Endothelial cell of umbilical vein (primary cell): ENCODE results near the gene MAP3K15. TPM values are rescaled to one million over a fixed set of nuclear protein-coding genes. Genes with fewer than 3 reads are reported as not detected.

Experiments used
- BruUV-seq: library from RNA; stranded (reverse); fragments of 400-500 nt; replicated peaks from 2 replicates; lab custom pipeline; 2021; lab: Mats Ljungman, UMichigan
- CTCF ChIA-PET: fragments of 300-600, 350-600 bp; sonication (Branson Sonifier 250); formaldehyde crosslinking; loops from one replicate; lab custom pipeline; 2021; ENCODE audit warnings: antibody characterized with exemption, inconsistent platforms; lab: Charles Lee
- POLR2A ChIA-PET: fragments of 300-600, 350-600 bp; sonication (Branson Sonifier 250); formaldehyde crosslinking; loops from one replicate; lab custom pipeline; 2021; ENCODE audit warnings: antibody characterized with exemption, inconsistent platforms; lab: Charles Lee
- DNase-seq: peaks from one replicate; pipeline ENCODE4 v3.0.0-alpha.2; 2011; ENCODE audit warnings: low read depth, low spot score
- FAIRE-seq: peaks from 2 replicates; lab custom pipeline; 2011; peaks lifted over from hg19 to GRCh38; lab: Jason Lieb, UNC
- H2AFZ ChIP-seq: 2 replicates; pipeline ENCODE4 v1.6.0; 2012; ENCODE audit warnings: low read depth, low read length, control low read depth, inconsistent platforms
- H3K27ac ChIP-seq: 2 replicates; pipeline ENCODE4 v1.5.1; 2011; ENCODE audit warnings: low read depth, mild to moderate bottlenecking, control low read depth, low read length, moderate library complexity; ENCODE audit not compliant: insufficient read depth
- H3K27me3 ChIP-seq, 2 experiments: 2 replicates each; pipeline versions ENCODE4 v1.6.0 to v1.6.1; 2011; ENCODE audit warnings: low read length in 2 of 2, mixed read lengths in 1 of 2; ENCODE audit not compliant: control insufficient read depth in 2 of 2, insufficient read depth in 2 of 2
- H3K36me3 ChIP-seq, 2 experiments: 2 replicates in 1 of 2; 3 replicates in 1 of 2; pipeline ENCODE4 v1.5.1; 2011; ENCODE audit warnings: low read length in 2 of 2, mild to moderate bottlenecking in 1 of 2, moderate library complexity in 1 of 2; ENCODE audit not compliant: control insufficient read depth in 2 of 2, insufficient read depth in 2 of 2; ENCODE audit errors: extremely low read depth in 1 of 2
- H3K4me1 ChIP-seq: 3 replicates; pipeline ENCODE4 v1.5.1; 2011; ENCODE audit warnings: mild to moderate bottlenecking, low read length; ENCODE audit not compliant: control insufficient read depth, insufficient read depth; ENCODE audit errors: extremely low read depth
- H3K4me2 ChIP-seq: 2 replicates; pipeline ENCODE4 v1.6.1; 2011; ENCODE audit warnings: low read length, control low read depth, mixed read lengths; ENCODE audit not compliant: insufficient read depth
- H3K4me3 ChIP-seq, 3 experiments: fragments of 200-600 bp in 1 of 3; sonication (generic), shearing (Covaris generic) in 1 of 3; replicated peaks in 1 of 3; 2 replicates each; pipeline ENCODE4 v1.5.1; 2011 to 2016; ENCODE audit warnings: control low read depth in 3 of 3, low read length in 3 of 3, mild to moderate bottlenecking in 2 of 3, inconsistent platforms in 1 of 3, low read depth in 1 of 3, moderate library complexity in 1 of 3; ENCODE audit not compliant: insufficient read depth in 1 of 3
- H3K79me2 ChIP-seq: 2 replicates; pipeline ENCODE4 v1.6.0; 2012; ENCODE audit warnings: low read length, inconsistent platforms; ENCODE audit not compliant: control insufficient read depth, insufficient read depth
- H3K9ac ChIP-seq: replicated peaks from 2 replicates; pipeline ENCODE3; 2011; ENCODE audit warnings: low read length, control low read depth; ENCODE audit not compliant: insufficient read depth; ENCODE audit errors: extremely low read depth
- H3K9me1 ChIP-seq: replicated peaks from 3 replicates; pipeline ENCODE4 v1.6.0; 2011; ENCODE audit warnings: mild to moderate bottlenecking, low read length; ENCODE audit not compliant: control insufficient read depth, insufficient read depth; ENCODE audit errors: extremely low read depth
- H3K9me3 ChIP-seq: replicated peaks from 2 replicates; pipeline ENCODE4 v1.5.1; 2012; ENCODE audit warnings: low read length, inconsistent platforms; ENCODE audit not compliant: control insufficient read depth, insufficient read depth
- H4K20me1 ChIP-seq: replicated peaks from 2 replicates; pipeline ENCODE3; 2011; ENCODE audit warnings: mild to moderate bottlenecking, low read length; ENCODE audit not compliant: control insufficient read depth, insufficient read depth; ENCODE audit errors: extremely low read depth
- CTCF ChIP-seq, 2 donors: IDR thresholded peaks; 1 replicate in 1 of 2; 2 replicates in 1 of 2; pipeline ENCODE4 v1.5.1; 2011; ENCODE audit warnings: low read length in 2 of 2, mild to moderate bottlenecking in 2 of 2, moderate library complexity in 2 of 2, control low read depth in 1 of 2, inconsistent platforms in 1 of 2, low read depth in 1 of 2; ENCODE audit not compliant: insufficient read depth in 1 of 2; ENCODE audit errors: extremely low read depth in 1 of 2
- EZH2 ChIP-seq: IDR thresholded peaks from 2 replicates; pipeline ENCODE4 v1.6.1; 2012; ENCODE audit warnings: borderline replicate concordance, low read depth, mild to moderate bottlenecking, moderate library complexity, low read length, inconsistent platforms; ENCODE audit not compliant: severe bottlenecking
- FOS ChIP-seq: IDR thresholded peaks from 2 replicates; pipeline ENCODE4 v1.6.1; 2011; ENCODE audit warnings: mild to moderate bottlenecking, low read length, moderate library complexity, borderline replicate concordance; ENCODE audit not compliant: insufficient read depth
- GATA2 ChIP-seq: IDR thresholded peaks from 2 replicates; pipeline ENCODE4 v1.7.0; 2011; ENCODE audit warnings: low read depth, mild to moderate bottlenecking, moderate library complexity, mixed read lengths, low read length; ENCODE audit not compliant: insufficient read length, insufficient read depth
- JUN ChIP-seq: IDR thresholded peaks from 2 replicates; pipeline ENCODE4 v1.6.1; 2011; ENCODE audit warnings: borderline replicate concordance, low read depth; ENCODE audit not compliant: insufficient read length, insufficient read depth
- MAX ChIP-seq: IDR thresholded peaks from 2 replicates; pipeline ENCODE4 v1.6.1; 2011; ENCODE audit not compliant: insufficient read depth, insufficient read length
- MYC ChIP-seq: IDR thresholded peaks from one replicate; pipeline ENCODE4 v1.6.1; 2011; ENCODE audit warnings: mild to moderate bottlenecking, low read depth, low read length
- POLR2A ChIP-seq: IDR thresholded peaks from 2 replicates; pipeline ENCODE4 v1.6.1; 2012; ENCODE audit warnings: low read depth, mild to moderate bottlenecking, control low read depth, low read length
- POLR2AphosphoS5 ChIP-seq: IDR thresholded peaks from 2 replicates; pipeline ENCODE4 v1.6.1; 2012; ENCODE audit warnings: low read depth, mild to moderate bottlenecking, control low read depth, low read length, moderate library complexity; ENCODE audit not compliant: insufficient read depth
- dilution Hi-C: fragments of 300-500 bp; cut with MboI; formaldehyde crosslinking; loops from one replicate; pipeline ENCODE4 v1.15.0; 2019; ENCODE audit warnings: low sequenced_read_pairs; ENCODE audit not compliant: extremely low pct_ligation_motif_present
- intact Hi-C: fragments of 100-400 bp; cut with micrococcal nuclease; formaldehyde crosslinking; loops from one replicate; pipeline ENCODE4 v1.10.0; 2022
- polyA plus RNA-seq, 4 experiments: library from polyadenylated mRNA; depleted of rRNA in 3 of 4; stranded (reverse) in 3 of 4; unstranded in 1 of 4; fragments of >200 nt; gene quantifications; 2 replicates each; pipeline versions ENCODE4 v1.2.1 to v1.2.3, GENCODE V29; 2011 to 2012; ENCODE audit warnings: missing spikeins in 1 of 4
- total RNA-seq: library from RNA; stranded (reverse); gene quantifications from 2 replicates; pipeline ENCODE4 v1.2.3, GENCODE V29; 2021

The MAP3K15 gene
- total and polyA plus RNA-seq, 2 donors (not counting 3 experiments of a cell fraction or from before 2014, with no cell fraction given), result 0.01 to 0.09 TPM

DNA sequence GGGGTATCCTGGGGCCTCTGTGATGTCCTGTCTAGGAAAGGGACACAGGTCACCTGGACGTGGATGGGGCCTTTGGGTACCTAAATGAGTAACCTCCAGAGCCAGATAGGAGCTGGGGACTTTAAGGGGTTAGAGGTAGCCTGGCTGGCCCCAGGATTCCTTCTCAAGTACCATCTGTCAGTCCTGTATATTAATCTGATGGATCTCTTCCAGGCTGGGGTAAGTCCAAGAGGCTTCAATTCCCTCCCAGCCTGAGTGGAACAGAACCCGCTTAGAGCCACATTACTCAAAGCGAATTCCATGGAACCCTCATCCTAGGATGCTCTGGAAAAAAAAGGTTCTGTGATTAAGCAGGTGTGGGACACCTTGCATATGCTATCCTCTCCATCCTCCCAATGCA lies 24.8 kb upstream of the MAP3K15 start:
- no peak overlapping the region for H2AFZ ChIP-seq
- no peaks in the 10 kb centered on the region for H3K36me3 ChIP-seq
- H3K79me2 ChIP-seq, result no peaks in the 10 kb centered on the region
- ChIA-PET CTCF (interaction anchor here (0.6 kb wide), 1 partner anchor 130 kb away, joined by 3 read pairs; no protein-coding TSS in a partner anchor), POLR2A (no interaction called here)
- no peaks in the 10 kb centered on the region for H3K4me1 ChIP-seq
- no TSS peak for BruUV-seq
- H3K4me3 ChIP-seq, result no peak overlapping the region
- H3K27me3 ChIP-seq, result no peaks in the 10 kb centered on the region
- H4K20me1 ChIP-seq, result no peaks in the 10 kb centered on the region
- H3K9me1 ChIP-seq, result no peaks in the 10 kb centered on the region
- no peak overlapping the region for H3K27ac ChIP-seq
- TF ChIP-seq MAX (no peak), POLR2A (no peak), FOS (no peak), JUN (no peak), POLR2AphosphoS5 (no peak), EZH2 (no peak), GATA2 (no peak), MYC (no peak), CTCF (IDR thresholded peaks at IDR 0.05; ENCODE audit: extremely low read depth in 1 of 2, insufficient read depth in 1 of 2, low read depth in 1 of 2, low read length in 2 of 2) (no peak)
- FAIRE-seq (no peak), DNase-seq (no peak)
- intact Hi-C loops (loop anchor here (10.0 kb wide), 1 partner anchor 525 kb away; no protein-coding TSS in a partner anchor), dilution Hi-C loops (no loop called here)
- no peak overlapping the region for H3K9ac ChIP-seq
- H3K4me2 ChIP-seq, result no peak overlapping the region
- no peaks in the 10 kb centered on the region for H3K9me3 ChIP-seq
